GM21526 (cell line): ENCODE results near the gene YKT6.
"Not testable (repeated sequence)": the region's sequence is repeated elsewhere in the genome, so short reads cannot be mapped to it uniquely, and the experiment has no call there.

Experiments used
- ATAC-seq: cut with Tn5 transposase; IDR thresholded peaks from one replicate; pipeline ENCODE4 v1.9.1; 2021; ENCODE audit warnings: moderate library complexity; ENCODE audit not compliant: unreplicated experiment, low FRiP score

Gene YKT6

DNA sequence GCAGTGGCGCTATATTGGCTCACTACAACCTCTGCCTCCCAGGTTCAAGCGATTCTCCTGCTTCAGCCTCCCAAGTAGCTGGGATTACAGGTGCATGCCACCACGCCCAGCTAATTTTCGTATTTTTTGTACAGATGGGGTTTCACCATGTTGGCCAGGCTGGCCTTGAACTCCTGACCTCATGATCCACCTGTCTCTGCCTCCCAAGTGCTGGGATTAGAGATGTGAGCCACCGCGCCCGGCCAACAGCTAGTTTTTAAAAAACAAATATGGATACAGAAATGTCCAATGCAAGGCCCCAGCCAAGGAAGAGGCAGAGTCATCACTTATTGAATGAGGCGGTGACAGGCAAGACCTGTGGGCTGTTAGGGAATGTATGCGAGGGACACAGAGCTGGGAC, 28.9 kb upstream of the YKT6 start:
- ATAC-seq = not testable (repeated sequence)

DNA sequence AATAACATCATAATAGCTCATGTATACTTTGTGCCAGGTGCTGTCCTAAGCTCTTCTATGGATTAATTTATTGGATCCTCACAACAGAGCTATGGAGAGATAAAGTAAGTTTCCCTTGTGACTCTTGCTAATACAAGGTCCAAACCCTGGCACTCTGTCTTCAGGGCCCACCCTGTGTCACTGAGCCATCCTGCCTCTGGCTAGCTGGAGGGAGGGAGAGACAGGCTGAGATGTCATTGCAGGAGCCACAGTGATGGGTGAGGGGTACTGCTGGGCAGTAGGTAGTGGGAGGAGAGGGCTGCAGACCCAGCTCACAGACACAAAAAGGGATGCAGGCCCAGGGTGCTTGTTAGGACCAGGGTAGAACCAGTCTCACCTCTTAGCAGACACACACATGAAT, 28.4 kb upstream of the YKT6 start:
- ATAC-seq = no peak

DNA sequence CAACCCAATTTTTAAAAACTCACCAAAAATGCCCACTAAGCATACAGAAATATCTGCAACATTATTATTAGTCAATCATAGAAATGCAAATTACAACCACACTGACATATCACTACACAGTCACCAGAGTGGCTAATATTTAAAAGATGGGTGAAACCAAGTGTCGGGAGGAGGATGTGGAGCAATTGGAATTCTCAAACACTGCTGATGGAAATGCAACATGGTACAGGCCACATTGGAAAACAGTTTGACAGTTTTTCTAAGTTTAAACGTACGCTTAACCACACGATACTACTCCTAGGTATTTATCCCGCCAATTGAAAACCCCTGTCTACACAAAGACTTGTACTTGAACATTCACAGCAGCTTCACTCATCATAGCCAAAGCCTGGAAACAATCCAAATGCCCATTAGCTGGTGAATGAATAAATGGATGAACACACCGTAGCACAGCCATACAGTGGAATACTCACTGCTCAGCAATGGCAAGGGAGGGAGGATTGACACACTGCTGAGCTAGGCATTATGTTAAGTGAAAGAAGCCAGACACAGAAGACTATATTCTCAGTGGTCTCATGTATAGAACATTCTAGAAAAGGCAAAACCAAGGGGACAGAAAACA, 27.9 kb upstream of the YKT6 start:
- no peak for ATAC-seq

DNA sequence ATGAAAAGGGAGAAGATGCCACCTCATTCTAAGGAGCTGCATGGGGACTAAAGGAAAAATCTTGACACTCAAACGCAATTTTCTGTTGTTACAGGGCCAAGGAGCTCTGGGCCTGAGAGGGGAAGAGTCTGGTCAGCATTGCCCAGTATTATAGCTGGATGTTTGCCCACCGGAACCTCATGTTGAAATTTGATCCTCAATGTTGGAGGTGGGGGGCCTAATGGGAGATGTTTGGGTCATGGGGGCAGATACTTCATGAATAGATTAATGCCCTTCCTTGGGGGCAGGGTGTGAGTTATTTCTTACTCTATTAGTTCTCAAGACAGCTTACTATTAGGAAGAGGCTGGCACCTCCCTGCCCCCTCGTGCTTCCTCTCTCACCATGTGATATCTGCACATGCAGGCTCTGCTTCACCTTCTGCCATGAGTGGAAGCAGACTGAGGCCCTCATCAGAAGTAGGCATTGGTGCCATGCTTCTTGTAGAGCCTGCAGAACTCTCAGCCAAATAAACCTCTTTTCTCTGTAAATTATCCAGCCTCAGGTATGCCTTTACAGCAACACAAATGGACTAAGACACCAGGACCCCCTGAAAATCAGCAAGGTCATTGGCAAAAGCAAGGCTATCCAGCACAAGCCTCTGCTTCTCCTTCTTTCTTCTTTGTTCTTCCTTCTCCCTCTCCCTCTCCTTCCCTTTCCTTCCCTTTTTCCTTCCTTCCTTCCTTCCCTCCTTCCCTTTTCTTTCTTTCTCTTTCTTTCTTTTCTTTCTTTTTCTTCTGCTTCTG, 26.7 kb upstream of the YKT6 start:
- ATAC-seq = no peak

DNA sequence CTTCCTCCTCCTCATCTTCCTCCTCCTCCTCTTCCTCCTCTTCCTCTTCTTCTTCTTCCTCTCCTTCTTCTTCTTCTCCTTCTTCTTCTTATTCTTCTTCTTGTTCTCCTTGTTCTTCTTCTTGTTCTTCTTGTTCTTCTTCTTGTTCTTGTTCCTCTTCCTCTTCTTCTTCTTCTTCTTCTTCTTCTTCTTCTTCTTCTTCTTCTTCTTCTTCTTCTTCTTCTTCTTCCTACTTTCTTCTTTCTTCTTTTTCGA, 26.2 kb upstream of the YKT6 start:
- ATAC-seq = not testable (repeated sequence)

DNA sequence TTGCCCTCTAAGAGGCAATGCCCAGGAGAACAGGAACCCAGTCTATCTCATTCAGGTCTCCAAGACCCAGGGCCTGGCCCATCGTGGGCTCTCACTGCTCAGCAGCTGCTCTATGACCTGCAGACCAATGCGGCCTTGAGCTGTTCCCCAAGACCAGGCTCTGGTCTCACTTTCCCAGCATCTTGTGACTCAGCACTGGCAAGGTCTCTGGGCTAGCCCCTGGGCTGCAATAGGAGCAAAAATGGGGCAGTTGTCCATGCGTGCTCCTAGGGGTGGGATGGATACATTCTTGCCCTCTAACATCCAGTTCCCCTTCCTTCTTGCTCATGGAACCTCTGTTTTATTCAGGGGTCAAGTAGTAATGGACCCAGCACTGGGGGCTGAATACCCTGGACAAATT, 25.0 kb upstream of the YKT6 start:
- no peak for ATAC-seq

DNA sequence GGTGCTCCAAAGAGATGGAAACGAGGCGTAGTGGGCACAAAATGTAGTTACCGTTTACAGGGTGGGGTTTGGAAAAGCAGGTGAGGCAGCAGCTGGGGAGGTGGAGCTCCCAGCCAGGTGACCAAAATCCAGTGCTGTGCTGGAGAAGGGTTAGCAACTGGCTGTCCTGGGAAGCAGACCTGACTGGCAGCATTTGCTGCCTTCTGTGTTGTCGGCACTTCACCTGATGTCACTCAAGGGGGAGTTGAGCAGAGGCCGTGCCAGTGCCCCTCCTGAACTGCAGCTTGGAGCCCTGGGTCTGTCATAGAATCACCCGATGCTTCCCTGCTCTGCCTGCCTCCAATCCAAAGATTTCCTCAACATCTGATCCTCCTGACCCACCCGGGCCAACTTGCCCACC, 24.3 kb upstream of the YKT6 start:
- ATAC-seq = no peak

DNA sequence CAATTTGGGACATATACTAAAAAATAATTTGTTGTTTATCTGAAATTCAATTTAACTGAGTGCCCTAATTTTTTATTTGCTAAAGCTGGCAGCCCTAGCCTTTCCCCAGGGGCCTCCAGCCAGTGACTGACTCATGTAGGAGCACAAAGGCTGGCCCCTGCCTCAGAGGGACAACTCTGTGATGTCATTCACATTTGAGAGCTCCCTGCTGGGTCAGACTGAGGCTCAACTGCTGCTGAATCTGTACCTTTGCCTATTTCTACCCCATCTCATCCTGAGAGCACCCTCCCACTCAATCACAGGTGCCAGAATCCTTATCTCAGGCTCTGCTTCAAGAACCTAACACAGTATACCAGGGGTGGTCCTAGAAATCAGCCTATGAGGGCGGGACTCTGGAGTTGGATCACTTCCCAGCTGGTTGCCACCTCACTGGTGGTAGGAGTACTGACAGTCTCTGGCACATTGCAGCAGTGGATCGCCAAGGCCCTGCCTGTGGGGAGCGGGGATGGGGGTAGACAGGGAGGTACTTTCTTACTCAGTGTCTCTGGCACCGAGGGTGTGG, 23.1 kb upstream of the YKT6 start:
- no peak for ATAC-seq

DNA sequence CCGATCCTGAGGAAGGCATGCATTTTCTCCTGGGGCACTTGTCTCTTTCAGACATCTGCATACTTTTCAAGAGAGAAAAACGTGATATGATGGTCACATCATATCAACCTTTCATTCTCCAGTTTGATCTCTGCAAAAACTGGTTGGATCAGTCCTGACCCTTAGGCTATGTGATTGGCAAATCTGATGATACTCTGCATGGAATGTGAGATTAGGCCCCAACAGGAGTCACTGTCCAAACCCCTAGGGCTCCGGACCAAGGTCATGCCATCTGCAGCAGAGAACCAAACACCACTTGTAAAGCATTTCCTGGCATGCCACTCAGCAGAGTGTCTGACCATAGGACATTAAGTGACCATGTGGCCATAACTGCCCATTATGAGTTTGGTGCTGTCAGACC, 20.1 kb upstream of the YKT6 start:
- ATAC-seq = no peak

DNA sequence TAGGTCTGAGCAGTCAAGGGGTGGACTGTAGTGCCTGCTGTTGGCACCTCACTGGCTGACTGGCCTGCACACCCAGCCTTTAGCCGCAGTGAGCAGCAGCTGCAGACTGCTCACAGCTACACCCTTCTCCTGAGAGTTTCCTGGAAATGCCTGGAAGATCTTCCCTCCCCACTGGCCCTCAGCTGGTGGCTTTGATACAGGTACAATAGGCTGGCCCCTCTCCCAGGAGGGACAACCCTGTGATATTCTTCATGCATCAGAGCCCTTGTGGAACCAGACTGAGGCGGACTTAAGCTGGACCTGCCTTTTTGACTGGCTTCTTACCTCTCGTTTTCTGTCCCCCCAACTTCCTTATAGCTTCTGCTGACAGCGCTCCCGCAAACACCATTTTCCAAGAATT, 18.0 kb upstream of the YKT6 start:
- ATAC-seq = no peak

DNA sequence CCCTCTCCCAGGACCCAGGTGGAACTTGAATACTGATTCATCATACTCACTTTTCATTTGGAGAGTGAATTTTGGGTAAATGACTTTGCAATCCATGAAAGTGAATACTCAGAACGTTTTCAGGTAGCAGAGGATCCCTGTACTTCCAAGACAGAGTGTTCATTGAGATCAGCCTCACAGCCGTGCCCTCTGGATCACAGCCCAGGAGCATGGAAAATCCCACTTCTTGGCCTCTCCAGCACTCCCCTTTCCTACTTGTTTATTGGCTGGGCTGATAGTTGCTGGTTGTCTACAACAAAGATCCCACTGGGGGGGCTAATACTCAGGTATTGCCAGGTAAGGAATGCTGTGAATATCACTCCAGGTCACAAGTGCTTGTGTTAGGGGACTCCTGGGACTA, 17.4 kb upstream of the YKT6 start:
- ATAC-seq = no peak

DNA sequence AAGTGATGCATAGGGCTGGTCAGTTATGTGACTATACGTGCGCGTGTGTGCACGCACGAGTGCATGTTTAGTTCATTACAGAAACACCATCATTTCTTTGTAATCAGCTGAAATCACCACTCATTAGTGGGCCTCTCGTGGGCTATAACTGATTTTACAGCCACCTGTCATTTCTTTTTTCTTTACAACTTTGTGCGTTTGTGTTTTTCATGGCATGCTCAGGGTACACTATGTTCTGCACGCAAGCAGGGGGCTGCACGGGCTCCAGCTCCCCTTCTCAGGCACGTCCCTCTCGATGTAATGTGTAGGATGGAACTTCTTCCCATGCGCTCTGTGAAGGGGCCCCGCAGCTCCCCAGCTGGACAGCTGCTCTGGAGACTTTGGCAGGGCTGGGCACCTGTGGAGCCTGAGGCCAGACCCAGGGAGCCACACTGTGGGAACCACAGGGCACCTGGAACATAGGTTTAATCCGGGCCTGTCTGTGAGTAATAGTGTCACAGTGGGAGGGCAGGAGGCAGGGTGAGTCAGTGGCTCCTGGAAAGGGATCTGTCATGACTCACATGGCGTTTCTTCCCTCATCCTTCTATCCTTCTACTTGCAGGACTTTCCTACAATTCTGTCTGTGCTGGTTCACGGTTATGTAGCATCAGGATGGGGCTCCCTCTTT, 16.4 kb upstream of the YKT6 start:
- no peak for ATAC-seq

DNA sequence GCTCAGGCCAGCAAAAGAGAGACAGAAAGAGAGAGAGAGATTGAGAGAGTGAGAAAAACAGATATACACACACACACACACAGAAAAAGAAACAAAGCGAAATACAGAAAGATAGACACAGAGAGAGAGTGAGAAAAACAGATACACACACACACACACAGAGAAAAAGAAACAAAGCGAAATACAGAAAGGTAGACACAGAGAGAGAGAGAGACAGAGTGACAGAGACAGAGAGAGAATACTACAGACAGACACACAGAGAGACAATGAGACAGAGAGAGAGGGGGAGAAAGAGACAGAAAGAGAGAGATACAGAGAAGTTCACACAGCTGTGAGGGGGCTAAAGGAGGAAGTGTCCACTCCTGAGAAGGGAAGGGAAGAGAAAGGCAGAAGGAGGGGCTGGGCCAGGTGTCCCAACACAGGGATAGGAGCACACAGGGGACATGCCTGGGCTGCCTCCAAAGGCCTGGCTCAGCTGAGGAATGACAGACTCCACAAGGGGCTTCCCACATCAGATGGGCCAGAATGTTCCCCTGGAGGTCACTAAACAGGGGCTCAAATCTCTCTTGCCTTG, 15.8 kb upstream of the YKT6 start:
- ATAC-seq = no peak

DNA sequence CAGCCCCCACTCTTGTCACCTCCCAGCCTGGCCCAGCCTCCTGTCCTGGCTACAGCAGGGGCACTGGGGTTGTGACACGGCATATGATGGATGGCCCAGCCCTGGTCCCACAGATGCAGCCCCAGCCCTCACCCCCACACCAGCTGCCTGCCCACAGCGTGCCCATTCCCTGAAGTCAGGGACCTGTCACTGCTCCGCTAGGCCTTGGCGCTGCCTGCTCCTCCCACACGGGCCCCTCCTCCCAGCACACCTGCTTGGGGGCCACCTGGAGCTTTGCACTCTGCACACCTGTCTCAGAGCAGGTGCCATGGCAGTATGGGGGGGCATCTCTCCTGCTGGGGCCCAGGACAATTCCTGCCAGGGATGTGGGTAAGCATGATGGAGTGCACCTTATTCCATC, 15.0 kb upstream of the YKT6 start:
- ATAC-seq = no peak

DNA sequence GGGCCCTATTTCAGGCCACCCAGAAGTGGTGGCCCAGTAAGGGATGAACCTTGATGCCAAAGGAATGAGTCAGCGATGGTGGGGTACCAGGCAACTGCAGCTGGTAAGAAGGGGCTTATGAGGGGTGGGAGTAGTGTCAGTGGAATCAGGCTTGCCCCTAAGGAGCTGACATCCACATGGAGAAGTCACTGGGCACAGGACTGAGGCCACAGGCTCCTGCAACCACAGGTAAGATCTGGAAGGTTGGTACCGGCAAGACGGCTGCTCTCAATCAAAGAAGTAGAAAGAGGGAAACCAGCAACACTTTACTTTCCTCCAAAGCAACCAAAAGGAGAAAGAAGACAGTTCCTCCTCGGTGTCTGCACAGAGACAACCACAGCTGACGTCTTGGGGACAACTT, 14.0 kb upstream of the YKT6 start:
- no peak for ATAC-seq

DNA sequence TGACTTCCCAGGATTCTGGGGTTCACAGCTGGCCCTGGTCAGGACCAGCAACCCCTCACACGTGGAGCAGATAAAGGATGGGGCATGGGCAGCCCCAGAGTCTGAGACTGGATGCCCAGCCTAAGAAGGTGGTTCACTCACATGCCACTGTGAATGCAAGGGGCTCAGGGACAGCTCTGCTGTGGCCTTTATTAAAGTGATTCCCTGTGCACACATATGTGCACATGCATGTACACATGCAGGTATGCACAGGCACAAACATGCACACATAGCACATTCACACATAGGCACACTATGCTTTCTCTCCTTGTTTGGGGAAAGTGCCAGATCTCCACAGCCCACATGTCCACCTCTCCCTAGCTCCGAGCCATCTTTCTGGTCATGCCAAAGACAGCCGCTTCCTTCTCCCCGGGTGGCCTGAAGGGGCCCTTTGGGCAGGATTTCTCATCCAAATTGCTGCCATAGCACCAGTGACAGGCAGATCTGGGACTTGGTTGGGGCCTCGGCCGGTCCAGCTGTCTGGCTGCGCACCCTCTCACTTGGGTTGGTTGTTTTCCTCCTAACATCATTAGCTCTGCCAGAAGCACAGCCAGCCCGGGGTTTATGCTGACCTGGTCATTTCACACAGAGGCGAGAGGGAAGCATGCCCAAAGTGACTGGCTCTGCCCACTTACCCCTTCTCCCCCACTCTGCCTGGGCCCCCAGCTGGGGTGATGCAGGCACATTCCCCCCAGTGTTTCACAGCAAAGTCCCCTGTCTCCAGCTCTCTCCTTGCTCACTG, 13.0 kb upstream of the YKT6 start:
- ATAC-seq = no peak

DNA sequence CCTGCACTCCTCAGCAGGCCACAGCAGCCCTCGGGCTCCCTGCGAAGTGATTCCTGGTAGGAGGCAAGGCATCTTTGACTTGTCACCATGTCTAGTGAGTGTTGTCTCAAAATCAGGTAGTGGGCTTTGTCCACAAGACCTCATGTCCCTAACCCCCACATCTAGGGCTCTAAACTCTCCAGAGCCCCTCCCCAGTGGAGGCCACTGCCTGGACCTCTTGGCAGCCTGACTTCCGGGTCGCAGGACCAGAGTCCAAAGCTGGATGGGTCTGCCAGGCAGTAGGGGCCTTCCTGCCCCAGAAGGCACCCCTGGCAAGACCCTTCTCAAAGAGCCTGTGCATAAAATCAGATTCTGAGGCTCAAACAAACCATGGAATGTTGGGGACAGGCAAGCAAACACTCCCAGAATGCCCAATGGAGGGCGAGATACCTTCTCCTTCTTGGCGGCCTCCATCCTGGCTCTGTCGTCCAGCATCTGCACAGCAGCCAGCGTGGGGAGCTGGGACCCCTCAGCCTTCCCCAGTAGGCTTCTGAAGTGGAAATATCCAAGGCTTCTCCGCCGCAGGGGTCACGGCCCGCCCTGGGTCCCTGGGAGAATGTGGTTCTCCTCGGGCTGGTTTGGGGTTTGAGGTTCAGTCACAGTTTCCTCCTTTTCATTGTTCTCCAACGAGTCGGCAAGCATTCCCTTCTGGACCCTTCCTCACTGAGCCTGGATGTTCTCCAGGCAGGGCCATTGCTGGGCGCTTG, 12.1 kb upstream of the YKT6 start:
- no peak for ATAC-seq

DNA sequence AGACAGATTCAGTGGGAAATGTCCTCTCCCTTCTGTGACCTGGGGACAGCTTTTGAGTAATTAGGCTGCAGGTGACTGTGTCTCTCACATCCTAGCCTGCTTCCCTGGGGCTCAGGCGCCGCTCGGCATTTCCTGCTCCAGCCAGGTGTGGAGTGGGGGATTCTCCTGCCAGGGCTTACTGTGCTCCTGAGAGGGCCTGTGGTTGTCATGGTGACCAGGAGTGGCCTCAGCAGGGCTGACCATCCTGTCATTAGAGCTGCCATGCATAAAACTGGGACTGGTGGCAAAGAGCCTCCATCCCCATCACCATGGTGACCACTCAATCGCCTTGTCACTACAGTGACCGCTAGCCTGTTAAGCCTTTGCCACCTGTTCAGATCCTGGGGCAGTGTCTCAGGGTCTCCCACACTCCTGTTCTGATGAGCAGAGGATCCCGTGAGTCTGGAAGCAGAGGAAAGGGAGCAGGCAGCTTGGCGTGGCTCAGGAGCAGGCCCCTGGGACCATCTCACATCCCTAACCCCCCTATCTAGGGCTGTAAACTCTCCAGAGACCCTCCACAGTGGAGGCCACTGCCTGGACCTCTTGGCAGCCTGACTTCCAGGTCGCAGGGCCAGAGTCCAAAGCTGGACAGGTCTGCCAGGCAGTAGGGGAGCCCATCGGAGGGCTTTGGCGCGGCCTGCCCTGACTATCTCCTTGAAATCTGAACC, 11.3 kb upstream of the YKT6 start, which contains the start of gene GCK:
Gene GCK (minus strand): TSS at position 154 of the 707 bp plus-strand sequence. CDS start 486 bp downstream, outside the sequence.
- no peak for ATAC-seq
